Measurements from ENCODE around the gene ZNF407. TPM values are rescaled to one million over a fixed set of nuclear protein-coding genes. Genes with fewer than 3 reads are reported as not detected.

Gene ZNF407
- total and polyA plus RNA-seq, 2 of the 13 experiments (the other 11 are each of a cell fraction or from before 2014, with no cell fraction given): 2.3 to 8.7 TPM

- TF ChIP-seq SALL1 (CRISPR knock-in tag; IDR thresholded peaks at IDR 0.05): peak; percentile 77
- no peak for TF ChIP-seq ZNF275 (CRISPR knock-in tag; IDR thresholded peaks at IDR 0.05; ENCODE audit: borderline replicate concordance)
- TF ChIP-seq ATF7 (IDR thresholded peaks at IDR 0.05): no peak
- no peak for TF ChIP-seq ATF7 (CRISPR knock-in tag; IDR thresholded peaks at IDR 0.05)
- 0 out of 2 replicates have a peak, but pooled peaks have one; percentile 15 for TF ChIP-seq ISL2 (CRISPR knock-in tag; IDR thresholded peaks at IDR 0.05)
- TF ChIP-seq HNRNPL (IDR thresholded peaks at IDR 0.05; ENCODE audit: low read depth, low read length): no peak
- TF ChIP-seq TEAD3 (CRISPR knock-in tag; optimal IDR thresholded peaks at IDR 0.05; ENCODE audit: borderline replicate concordance): no peak
- no peak for TF ChIP-seq NONO (IDR thresholded peaks at IDR 0.05)
- peak; percentile 59; the same call in 1 of the 2 replicates for TF ChIP-seq NONO (CRISPR knock-in tag; conservative IDR thresholded peaks at IDR 0.05)
- TF ChIP-seq, protein P1, sequence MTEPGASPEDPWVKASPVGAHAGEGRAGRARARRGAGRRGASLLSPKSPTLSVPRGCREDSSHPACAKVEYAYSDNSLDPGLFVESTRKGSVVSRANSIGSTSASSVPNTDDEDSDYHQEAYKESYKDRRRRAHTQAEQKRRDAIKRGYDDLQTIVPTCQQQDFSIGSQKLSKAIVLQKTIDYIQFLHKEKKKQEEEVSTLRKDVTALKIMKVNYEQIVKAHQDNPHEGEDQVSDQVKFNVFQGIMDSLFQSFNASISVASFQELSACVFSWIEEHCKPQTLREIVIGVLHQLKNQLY (CRISPR knock-in tag; IDR thresholded peaks at IDR 0.05): peak; percentile 81; the same call in 1 of the 2 replicates
- TF ChIP-seq, protein P2, sequence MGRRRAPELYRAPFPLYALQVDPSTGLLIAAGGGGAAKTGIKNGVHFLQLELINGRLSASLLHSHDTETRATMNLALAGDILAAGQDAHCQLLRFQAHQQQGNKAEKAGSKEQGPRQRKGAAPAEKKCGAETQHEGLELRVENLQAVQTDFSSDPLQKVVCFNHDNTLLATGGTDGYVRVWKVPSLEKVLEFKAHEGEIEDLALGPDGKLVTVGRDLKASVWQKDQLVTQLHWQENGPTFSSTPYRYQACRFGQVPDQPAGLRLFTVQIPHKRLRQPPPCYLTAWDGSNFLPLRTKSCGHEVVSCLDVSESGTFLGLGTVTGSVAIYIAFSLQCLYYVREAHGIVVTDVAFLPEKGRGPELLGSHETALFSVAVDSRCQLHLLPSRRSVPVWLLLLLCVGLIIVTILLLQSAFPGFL (CRISPR knock-in tag; IDR thresholded peaks at IDR 0.05): no peak
- peak; percentile 63; the same call in 1 of the 2 replicates for TF ChIP-seq DMAP1 (CRISPR knock-in tag; IDR thresholded peaks at IDR 0.05)
- TF ChIP-seq, protein P3, sequence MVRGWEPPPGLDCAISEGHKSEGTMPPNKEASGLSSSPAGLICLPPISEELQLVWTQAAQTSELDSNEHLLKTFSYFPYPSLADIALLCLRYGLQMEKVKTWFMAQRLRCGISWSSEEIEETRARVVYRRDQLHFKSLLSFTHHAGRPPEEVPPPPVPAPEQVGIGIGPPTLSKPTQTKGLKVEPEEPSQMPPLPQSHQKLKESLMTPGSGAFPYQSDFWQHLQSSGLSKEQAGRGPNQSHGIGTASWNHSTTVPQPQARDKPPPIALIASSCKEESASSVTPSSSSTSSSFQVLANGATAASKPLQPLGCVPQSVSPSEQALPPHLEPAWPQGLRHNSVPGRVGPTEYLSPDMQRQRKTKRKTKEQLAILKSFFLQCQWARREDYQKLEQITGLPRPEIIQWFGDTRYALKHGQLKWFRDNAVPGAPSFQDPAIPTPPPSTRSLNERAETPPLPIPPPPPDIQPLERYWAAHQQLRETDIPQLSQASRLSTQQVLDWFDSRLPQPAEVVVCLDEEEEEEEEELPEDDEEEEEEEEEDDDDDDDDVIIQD (CRISPR knock-in tag; IDR thresholded peaks at IDR 0.05; ENCODE audit: low read depth): peak; percentile 83
- TF ChIP-seq GLI4 (CRISPR knock-in tag; IDR thresholded peaks at IDR 0.05; ENCODE audit: borderline replicate concordance): no peak
- 0 out of 2 replicates have a peak, but pooled peaks have one; percentile 21 for TF ChIP-seq SKIL (CRISPR knock-in tag; IDR thresholded peaks at IDR 0.05; ENCODE audit: borderline replicate concordance)
- no peak for TF ChIP-seq NFE2L1 (CRISPR knock-in tag; IDR thresholded peaks at IDR 0.05; ENCODE audit: borderline replicate concordance)
- TF ChIP-seq POGZ (CRISPR knock-in tag; IDR thresholded peaks at IDR 0.05): peak; percentile 95
- TF ChIP-seq, protein P4, sequence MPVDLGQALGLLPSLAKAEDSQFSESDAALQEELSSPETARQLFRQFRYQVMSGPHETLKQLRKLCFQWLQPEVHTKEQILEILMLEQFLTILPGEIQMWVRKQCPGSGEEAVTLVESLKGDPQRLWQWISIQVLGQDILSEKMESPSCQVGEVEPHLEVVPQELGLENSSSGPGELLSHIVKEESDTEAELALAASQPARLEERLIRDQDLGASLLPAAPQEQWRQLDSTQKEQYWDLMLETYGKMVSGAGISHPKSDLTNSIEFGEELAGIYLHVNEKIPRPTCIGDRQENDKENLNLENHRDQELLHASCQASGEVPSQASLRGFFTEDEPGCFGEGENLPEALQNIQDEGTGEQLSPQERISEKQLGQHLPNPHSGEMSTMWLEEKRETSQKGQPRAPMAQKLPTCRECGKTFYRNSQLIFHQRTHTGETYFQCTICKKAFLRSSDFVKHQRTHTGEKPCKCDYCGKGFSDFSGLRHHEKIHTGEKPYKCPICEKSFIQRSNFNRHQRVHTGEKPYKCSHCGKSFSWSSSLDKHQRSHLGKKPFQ (CRISPR knock-in tag; IDR thresholded peaks at IDR 0.05; ENCODE audit: insufficient replicate concordance): no peak
- no peak for TF ChIP-seq BRD4 (CRISPR knock-in tag; IDR thresholded peaks at IDR 0.05)
- TF ChIP-seq E2F1 (CRISPR knock-in tag; IDR thresholded peaks at IDR 0.05): no peak
- TF ChIP-seq ZNF747 (CRISPR knock-in tag; IDR thresholded peaks at IDR 0.05; ENCODE audit: borderline replicate concordance): no peak
Measured at GRCh38 chr18:74669136-74669798, 71.6 kb downstream of the ZNF407 start (continued).
